ENCODE results near the gene FAM13B. TPM values are rescaled to one million over a fixed set of nuclear protein-coding genes. Genes with fewer than 3 reads are reported as not detected.

Gene FAM13B
- polyA plus RNA-seq, 1 experiment, result 25.0 TPM

DNA sequence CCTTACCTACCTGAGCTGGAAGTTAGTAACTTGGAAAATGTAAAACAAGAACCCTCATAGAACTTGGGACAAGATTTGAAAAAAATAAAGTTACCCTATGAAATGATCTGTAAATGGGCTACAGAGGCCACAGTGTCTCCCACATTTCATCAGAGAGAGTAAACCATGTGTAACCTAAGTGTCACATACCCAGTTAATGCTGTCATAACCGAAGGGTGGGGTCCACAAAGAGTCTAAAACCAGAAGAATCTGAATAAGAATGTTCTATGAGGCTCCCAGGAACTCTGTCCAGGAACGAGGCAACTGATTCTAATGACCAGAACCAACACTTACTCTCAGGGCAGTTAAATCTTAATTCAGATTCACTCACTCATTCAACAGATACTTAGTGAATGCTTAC lies 1.0 kb upstream of the FAM13B start:
- Histone ChIP-seq H3K9me3 (ENCODE audit: control insufficient read depth, insufficient read depth, low read length) (peaks cover 7% of the 10 kb centered on the region; the same call in 1 of the 2 replicates), H3K4me3 (ENCODE audit: low read depth, low read length) (peak overlapping the region; percentile 96), H3K27ac (ENCODE audit: low read depth, low read length) (no peak overlapping the region), H3K27me3 (ENCODE audit: control insufficient read depth, insufficient read depth, low read length) (no peaks in the 10 kb centered on the region)
- CTCF ChIA-PET, result interaction anchor here (0.6 to 8.5 kb wide), 9 partner anchors 9 to 318 kb away, joined by 3 to 260 read pairs (median 4); partner anchors contain the start of gene KDM3B
- TF ChIP-seq, protein P1, sequence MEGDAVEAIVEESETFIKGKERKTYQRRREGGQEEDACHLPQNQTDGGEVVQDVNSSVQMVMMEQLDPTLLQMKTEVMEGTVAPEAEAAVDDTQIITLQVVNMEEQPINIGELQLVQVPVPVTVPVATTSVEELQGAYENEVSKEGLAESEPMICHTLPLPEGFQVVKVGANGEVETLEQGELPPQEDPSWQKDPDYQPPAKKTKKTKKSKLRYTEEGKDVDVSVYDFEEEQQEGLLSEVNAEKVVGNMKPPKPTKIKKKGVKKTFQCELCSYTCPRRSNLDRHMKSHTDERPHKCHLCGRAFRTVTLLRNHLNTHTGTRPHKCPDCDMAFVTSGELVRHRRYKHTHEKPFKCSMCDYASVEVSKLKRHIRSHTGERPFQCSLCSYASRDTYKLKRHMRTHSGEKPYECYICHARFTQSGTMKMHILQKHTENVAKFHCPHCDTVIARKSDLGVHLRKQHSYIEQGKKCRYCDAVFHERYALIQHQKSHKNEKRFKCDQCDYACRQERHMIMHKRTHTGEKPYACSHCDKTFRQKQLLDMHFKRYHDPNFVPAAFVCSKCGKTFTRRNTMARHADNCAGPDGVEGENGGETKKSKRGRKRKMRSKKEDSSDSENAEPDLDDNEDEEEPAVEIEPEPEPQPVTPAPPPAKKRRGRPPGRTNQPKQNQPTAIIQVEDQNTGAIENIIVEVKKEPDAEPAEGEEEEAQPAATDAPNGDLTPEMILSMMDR (IDR thresholded peaks at IDR 0.05; ENCODE audit: low read depth, low read length), result no peak
- no peak for DNase-seq (ENCODE audit: low read depth, low spot score)
- POLR2A ChIA-PET, result interaction anchor here (1.1 kb wide), 1 partner anchor 79 kb away, joined by 5 read pairs; no protein-coding TSS in a partner anchor

DNA sequence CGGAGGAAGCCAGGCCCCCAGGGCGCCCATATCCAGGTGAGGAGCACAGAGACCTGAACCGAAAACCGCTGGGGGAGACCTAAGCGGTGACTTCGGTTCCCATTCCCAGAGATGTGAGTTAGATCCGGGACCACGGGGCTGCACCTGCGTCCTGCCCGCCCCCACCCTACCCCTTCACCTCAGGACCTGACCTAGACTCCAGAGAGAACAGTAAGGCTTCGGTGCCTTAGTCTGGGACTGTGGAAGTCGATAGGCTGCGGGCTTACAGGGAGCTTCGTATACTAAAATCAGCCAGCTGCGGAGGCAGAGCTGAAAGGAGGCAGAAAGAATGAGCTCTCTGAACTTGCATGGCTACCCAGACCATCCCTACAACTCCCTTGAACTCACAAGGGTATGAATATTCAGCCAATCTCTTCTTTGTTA lies 518 bp upstream of the FAM13B start:
- Histone ChIP-seq H3K27ac (ENCODE audit: low read depth, low read length) (peak overlapping the region; percentile 98), H3K27me3 (ENCODE audit: control insufficient read depth, insufficient read depth, low read length) (no peaks in the 10 kb centered on the region), H3K4me3 (ENCODE audit: low read depth, low read length) (peak overlapping the region; percentile 96), H3K9me3 (ENCODE audit: control insufficient read depth, insufficient read depth, low read length) (peaks cover 7% of the 10 kb centered on the region; the same call in 1 of the 2 replicates)
- POLR2A ChIA-PET, result interaction anchor here (0.7 to 1.1 kb wide), 2 partner anchors 78 kb away, joined by 3 to 5 read pairs; no protein-coding TSS in a partner anchor
- CTCF ChIA-PET, result interaction anchor here (1.2 to 8.5 kb wide), 6 partner anchors 10 to 255 kb away, joined by 4 to 260 read pairs (median 35); no protein-coding TSS in a partner anchor
- TF ChIP-seq, protein P1 (IDR thresholded peaks at IDR 0.05; ENCODE audit: low read depth, low read length), result no peak
- no peak for DNase-seq (ENCODE audit: low read depth, low spot score)

DNA sequence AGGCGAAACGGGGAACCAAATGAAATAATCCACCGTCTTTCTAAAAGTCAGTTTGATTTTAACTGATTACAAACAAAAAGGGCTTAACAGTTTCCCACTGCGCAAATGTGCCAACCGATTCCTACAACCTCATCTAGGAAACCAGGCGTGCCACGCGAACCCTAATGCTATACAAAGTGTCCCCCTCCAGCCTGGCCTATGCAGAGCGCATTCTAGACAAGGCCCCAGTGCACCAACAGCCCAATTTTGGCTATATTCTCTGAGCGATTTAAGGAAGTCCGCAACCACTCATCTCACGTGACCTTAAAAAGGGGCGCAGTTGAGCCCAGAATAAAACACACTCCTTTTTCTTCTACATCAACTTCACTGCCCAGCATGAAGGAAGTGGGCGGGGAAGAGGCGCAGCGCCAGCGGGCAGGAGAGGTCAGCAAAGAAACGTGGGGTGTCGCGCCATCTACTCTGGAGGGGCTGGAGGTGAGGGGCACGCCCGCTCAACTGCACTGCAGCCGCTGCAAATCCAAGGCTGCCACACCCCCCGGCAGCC lies 779 bp downstream of the FAM13B start:
- H3K4me3 ChIP-seq (ENCODE audit: low read depth, low read length), result peak overlapping the region; percentile 96
- POLR2A ChIA-PET, result interaction anchor here (0.8 kb wide), 1 partner anchor 31 kb away, joined by 6 read pairs; no protein-coding TSS in a partner anchor
- TF ChIP-seq, protein P1 (IDR thresholded peaks at IDR 0.05; ENCODE audit: low read depth, low read length), result 0 out of 2 replicates have a peak, but pooled peaks have one; percentile 4
- peaks cover 7% of the 10 kb centered on the region; the same call in 1 of the 2 replicates for H3K9me3 ChIP-seq (ENCODE audit: control insufficient read depth, insufficient read depth, low read length)
- CTCF ChIA-PET, result interaction anchor here (0.6 to 8.5 kb wide), 2 partner anchors 33 to 38 kb away, joined by 3 to 260 read pairs; no protein-coding TSS in a partner anchor
- no peaks in the 10 kb centered on the region for H3K27me3 ChIP-seq (ENCODE audit: control insufficient read depth, insufficient read depth, low read length)
- peak overlapping the region; percentile 98 for H3K27ac ChIP-seq (ENCODE audit: low read depth, low read length)
- DNase-seq (ENCODE audit: low read depth, low spot score), result no peak

DNA sequence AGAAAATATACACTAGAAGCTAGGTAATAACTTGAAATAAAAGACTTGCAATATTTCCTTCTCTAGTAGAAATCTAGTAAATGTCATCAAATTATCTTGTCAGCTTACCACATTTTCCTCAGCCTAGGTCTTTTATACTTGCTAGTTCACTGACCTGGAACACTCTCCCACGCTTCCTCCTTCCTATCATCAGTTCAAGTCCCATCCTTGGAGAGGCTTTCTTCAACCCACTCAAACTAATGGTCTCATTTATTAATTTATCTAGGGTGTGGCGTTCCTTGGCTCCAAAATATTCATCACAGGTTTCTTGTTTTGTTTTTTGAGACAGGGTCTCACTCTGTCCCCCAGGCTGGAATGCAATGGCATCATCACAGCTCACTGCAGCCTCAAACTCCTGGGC lies 2.9 kb downstream of the FAM13B start:
- Histone ChIP-seq H3K9me3 (ENCODE audit: control insufficient read depth, insufficient read depth, low read length) (peaks cover 7% of the 10 kb centered on the region; the same call in 1 of the 2 replicates), H3K27me3 (ENCODE audit: control insufficient read depth, insufficient read depth, low read length) (no peaks in the 10 kb centered on the region), H3K4me3 (ENCODE audit: low read depth, low read length) (no peak overlapping the region), H3K27ac (ENCODE audit: low read depth, low read length) (no peak overlapping the region)
- ChIA-PET POLR2A (interaction anchor here (0.7 kb wide), 1 partner anchor 42 kb away, joined by 5 read pairs; no protein-coding TSS in a partner anchor), CTCF (interaction anchor here (1.5 to 2.8 kb wide), 3 partner anchors 39 to 251 kb away, joined by 5 to 6 read pairs (median 6); no protein-coding TSS in a partner anchor)
- TF ChIP-seq, protein P1 (IDR thresholded peaks at IDR 0.05; ENCODE audit: low read depth, low read length), result no peak
- DNase-seq (ENCODE audit: low read depth, low spot score), result no peak

DNA sequence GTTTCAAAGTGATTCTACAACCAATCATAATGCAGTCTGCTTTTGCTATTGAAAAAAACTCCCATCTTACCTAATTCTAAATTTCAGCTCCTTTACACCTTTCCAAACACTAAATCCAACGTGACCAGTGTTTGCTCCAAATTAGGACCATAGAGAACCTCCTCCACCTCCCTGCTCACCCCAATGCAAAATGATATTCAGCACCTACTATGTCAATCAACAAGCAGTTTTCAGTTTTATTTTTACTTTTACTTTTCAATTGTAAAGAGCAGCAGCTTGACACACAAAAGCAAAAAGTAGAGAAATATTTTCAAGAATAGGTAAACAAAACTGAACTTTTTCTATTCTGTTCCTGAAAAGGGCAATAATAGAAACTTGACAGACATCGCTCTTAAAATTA lies 3.4 kb downstream of the FAM13B start:
- Histone ChIP-seq H3K27ac (ENCODE audit: low read depth, low read length) (no peak overlapping the region), H3K27me3 (ENCODE audit: control insufficient read depth, insufficient read depth, low read length) (no peaks in the 10 kb centered on the region), H3K4me3 (ENCODE audit: low read depth, low read length) (no peak overlapping the region), H3K9me3 (ENCODE audit: control insufficient read depth, insufficient read depth, low read length) (peaks cover 7% of the 10 kb centered on the region; the same call in 1 of the 2 replicates)
- TF ChIP-seq, protein P1 (IDR thresholded peaks at IDR 0.05; ENCODE audit: low read depth, low read length), result no peak
- POLR2A ChIA-PET, result no interaction called here
- CTCF ChIA-PET, result interaction anchor here (1.8 to 2.8 kb wide), 2 partner anchors 104 to 250 kb away, joined by 6 read pairs; no protein-coding TSS in a partner anchor
- no peak for DNase-seq (ENCODE audit: low read depth, low spot score)

All from AG04450 (cell line).